Right hindlimb (tissue), 1 donor: ENCODE data around the gene USP8.
A peak's percentile ranks its signal among the peaks of the same experiment; 100 is the strongest.
"Not testable (repeated sequence)": the region's sequence is repeated elsewhere in the genome, so short reads cannot be mapped to it uniquely, and the experiment has no call there.

ENCODE experiments used
- DNase-seq: peaks from one replicate; pipeline ENCODE4 v3.0.0-alpha.2; 2018

Gene USP8

DNA sequence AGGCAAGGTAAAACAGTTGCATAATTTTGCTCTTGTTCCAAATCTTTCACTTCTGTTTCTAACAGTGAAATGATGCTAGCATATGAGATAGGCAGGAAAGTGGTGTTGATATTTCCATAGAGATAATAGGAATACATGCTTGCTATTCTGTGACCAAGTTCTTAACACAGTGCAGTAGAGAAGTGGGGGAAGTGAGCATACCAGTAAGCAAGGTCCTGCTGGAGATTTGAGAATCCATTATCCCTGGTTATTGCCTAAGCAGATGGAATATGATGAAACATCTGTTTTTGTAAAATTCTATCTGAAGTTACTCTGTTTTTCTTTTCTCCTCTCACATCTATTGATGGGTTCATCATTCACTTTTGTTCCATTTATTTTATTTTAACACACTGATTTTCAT is 28.7 kb downstream of the USP8 start:
- no peak for DNase-seq

DNA sequence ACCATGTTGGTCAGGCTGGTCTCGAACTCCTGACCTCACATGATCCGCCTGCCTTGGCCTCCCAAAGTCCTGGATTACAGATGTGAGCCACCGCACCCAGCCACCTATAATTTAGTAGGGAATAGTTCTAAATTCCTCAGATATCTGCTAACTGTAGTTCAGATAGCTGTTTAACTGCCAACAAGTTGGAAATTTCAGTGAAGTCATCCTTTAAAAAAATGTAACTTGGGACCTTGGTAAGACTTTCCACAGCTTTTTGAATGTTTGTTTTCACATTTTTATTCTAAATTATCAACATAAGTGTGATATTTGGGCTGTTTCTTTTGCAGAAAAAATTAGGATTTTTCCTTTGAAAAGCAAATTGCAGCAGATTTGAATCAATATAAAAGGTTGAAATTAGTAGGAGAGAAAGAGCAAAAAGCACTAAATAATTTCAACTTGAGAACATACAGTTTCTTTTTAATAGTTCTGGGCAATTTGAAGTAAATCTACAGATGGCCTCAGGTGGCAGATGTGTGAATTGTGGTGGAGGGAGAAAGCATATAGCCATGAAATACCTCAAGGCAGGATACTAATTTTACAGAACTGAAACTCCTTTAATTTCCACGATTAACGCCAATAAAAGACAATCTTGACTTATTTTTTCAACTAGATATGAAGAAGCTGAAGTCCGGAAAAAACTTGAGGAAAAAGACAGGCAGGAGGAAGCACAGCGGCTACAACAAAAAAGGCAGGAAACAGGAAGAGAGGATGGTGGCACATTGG is 34.3 kb downstream of the USP8 start:
- no peak for DNase-seq

DNA sequence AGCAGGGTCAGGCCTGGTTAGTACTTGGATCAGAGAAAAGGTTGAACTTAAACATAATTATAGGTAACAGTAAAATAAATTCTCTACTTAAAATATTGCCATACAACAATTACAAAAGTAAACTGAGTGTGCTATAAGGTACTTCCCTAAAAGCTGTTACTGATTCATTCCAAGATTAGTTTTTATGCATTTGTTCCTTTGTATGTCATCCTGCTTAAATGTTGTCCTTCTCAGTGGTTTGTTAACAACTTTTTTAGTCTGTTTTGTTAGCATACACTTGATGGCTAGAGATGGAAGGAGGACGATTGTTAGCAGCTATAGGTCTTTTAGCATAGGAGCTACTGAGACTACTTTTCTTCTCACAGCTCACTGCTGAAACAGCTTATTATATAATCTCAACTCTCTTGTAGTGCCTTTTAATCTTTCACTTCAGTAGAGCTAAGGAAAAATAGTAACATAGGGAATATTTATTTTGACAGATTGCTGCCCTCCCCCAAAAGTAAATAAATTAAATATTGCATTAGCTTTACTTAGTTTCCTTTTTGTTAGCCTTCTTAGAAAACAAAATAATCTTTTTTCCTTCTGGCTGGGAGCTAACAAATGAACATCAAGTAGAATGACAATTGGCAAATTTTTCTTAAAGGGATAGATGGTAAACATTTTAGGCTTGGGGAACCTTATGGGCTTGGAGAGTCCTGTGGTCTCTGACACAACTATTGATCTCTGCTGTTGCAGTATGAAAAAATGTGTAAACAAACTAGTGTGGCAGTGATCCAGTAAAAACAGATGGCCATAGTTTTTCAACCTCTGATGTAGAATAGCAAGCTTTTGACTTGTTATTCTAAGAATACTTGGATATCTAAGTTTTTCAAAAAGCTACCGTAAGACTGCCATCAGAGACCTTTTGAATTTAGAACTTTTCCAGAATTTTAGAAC is 39.5 kb downstream of the USP8 start:
- no peak for DNase-seq

DNA sequence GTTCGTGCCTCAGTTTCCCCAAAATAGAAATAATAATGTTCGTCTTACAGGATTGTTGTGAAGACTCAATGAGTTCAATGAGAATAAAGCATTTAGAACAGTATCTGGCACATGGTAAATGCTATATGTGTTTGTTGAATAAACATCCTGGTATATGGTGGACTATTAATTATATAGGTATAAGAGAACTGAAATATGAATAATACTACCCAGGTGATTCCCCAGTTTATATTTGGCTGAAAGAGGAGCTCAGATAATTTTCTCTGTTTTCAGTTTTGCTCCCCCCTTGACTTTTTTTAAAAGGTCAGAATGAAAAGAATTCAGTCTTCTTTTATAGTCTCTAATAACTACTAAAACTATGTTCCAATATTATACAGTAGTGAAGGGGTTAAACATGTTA is 46.9 kb downstream of the USP8 start:
- DNase-seq, result no peak

DNA sequence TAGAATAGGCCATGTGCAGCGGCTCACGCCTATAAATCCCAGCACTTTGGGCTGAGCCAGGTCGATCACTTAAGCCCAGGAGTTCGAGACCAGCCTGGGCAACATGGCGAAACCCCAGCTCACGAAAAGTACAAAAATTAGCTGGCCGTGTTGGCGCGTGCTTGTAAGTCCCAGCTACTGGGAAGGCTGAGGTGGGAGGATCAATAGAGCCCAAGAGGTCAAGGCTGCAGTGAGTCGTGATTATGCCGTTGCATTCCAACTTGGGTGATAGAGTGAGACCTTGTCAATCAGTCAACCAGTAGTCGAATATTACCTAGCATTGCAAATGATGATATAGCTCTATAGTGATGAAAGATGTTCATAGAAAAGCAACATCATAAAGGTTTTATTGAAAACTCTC is 51.9 kb downstream of the USP8 start:
- DNase-seq, result no peak

DNA sequence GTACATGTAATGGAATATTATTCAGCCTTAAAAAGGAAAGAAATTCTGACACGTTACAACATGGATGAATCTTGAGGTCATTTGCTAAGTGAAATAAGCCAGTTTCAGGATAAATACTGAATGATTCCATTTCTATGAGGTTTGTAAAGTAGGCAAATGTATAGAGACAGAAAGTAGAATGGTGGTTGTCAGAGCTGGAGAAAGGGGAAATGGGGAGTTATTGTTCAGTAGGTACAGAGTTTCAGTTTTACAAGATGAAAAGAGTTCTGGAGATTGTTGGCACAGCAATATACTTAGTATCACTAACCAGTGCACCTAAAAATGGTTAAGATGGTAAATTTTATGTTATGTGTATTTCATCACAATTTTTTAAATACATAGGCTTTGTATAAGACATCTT is 60.6 kb downstream of the USP8 start:
- no peak for DNase-seq

DNA sequence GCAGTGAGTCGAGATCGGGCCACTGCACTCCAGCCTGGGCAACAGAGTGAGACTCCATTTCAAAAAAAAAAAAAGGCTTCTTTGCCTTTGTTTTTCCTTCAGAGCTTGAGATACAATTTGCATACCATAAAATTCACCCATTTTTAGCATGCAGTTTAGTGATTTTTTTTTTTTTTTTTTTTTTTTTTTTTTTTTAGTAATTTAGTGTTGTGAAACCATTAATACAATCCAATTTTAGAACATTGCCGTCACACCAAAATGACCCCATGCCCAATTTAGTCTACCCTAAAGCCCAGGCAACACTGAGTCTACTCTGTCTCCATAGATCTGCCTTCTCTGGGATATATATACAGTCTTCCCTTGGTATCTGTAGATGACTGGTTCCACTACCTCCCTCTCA is 61.2 kb downstream of the USP8 start:
- no peak for DNase-seq

DNA sequence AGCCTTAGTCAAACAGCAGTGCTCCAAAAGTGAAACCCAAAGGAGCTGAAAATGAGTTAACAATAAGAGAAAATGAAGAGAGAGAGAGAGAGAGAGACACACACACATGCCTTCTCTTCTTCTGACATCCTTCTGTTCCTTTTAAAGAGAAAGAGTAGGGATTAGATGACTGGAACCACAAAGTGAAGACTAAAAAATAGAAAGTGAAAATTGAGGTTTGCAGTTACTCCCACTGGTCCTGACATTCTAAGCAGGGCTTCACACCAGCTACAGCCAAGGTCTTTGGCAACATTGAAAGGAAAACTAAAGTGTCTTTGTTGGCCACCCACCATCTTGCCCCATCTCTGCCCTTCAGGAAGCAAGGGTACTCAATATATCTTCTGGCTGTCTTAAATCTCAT is 63.1 kb downstream of the USP8 start:
- no peak for DNase-seq

DNA sequence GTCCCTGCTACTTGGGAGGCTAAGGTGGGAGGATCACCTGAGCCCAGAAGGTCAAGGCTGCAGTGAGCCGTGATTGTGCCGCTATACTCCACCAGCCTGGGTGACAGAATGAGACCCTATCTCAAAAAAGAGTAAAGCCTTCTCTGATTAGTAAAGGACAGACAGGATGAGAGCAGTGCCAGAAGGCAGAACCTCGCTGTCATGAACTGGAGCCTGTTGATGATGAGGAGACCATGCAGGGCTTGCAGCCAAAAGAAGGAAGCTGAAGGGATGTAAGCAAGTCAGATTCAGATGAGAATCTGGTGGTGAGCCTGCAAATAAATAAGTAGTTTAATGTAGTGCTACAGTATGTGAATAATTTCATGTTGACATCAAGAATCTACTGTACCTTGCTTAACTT is 69.4 kb downstream of the USP8 start:
- DNase-seq, result no peak

DNA sequence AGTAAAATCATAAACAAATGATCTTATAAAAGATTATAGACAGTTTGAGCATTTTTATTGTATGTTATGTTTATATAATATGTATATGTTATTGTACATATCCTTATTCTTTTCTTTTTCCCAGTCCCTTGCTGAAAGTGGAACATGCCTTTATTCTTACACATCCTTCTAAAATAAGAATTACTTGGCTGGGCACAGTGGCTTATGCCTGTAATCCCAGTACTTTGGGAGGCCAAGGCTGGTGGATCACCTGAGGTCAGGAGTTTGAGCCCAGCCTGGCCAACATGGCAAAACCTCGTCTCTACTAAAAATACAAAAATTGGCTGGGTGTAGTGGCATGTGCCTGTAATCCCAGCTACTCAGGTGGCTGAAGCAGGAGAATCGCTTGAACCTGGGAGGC is 70.3 kb downstream of the USP8 start:
- DNase-seq, result not testable (repeated sequence)

DNA sequence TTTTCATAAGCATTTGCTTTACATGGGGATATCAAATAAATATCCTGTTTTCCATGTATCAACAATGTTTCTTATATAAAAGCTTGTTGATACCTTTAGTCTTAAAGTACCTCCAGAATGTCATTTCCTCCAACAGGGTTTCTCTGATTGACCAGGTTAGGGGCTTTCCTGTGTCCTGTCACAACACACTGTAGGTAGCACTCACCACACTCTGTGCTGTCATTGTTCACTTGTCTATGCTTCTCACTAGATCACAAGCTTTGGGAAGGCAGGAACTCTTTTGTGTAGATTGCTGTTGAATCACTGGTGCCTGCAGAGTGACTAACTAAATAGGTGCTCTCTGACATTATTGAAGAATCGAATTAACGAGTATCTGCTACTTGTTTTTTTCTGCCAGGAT is 72.5 kb downstream of the USP8 start:
- no peak for DNase-seq

DNA sequence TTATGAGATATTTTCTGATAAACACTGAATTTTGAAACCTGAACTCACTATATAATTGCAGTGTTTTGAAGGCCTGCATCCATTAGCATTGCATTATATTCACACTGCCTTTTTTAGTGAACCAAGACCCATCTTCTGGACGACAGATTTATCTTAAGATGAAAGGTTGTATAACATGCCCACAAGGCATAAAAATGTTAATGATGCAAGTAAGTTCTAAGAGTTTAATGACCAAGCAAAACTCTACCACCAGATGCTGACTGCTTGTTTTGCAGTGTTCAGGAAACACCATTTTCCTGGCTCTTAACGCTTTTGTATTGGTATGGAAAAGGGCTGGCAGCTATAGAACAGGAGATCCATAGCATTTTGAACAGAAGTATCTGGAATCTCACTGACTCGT is 76.1 kb downstream of the USP8 start:
- DNase-seq, result no peak

DNA sequence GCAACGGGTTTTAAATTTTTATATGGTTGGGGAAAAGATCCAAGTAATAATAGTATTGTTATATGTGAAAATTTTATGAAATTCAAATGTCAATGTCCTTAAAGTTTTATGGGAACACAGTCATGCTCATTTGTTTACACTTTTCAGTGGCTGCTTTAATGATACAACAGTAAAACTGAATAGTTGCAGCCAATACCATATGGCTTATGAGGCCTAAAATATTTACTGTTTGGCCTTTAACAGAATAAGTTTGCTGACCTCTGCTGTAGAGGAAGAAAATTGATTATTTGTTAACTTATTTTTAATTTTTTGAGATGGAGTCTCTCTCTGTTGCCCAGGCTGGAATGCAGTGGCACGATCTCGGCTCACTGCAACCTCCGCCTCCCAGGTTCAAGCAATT is 77.6 kb downstream of the USP8 start:
- DNase-seq, result no peak

DNA sequence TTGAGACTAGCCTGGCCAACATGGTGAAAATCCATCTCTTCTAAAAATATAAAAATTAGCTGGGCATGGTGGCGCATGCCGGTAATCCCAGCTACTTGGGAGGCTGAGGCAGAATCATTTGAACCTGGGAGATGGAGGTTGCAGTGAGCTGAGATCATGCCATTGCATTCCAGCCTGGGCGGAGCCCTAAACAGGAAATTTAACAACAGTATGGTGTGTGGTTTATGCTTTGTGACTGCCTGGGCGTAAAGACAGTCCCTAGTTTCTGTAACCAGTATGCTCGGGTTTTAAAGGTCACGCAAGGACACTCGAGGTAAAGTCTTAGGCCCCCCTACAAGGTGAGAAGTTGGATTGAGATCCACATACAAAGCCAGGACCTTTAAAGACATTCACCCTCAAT is 78.9 kb downstream of the USP8 start:
- DNase-seq, result no peak

DNA sequence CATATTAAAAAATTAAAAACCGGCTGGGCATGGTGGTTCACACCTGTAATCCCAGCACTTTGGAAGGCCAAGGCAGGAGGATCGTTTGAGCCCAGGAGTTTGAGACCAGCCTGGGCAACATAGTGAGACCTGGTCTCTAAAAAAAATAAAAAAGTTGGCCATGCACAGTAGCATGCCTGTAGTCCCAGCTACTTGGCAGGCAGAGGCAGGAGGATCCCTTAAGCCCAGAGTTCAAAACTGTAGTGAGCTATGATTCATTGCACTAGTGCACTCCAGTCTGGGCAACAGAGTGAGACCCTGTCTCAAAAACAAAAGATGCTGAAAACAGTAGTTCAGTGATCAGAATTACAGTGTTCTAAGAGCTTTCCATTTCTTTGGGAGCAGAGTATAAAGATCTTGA is 81.5 kb downstream of the USP8 start:
- DNase-seq, result not testable (repeated sequence)

DNA sequence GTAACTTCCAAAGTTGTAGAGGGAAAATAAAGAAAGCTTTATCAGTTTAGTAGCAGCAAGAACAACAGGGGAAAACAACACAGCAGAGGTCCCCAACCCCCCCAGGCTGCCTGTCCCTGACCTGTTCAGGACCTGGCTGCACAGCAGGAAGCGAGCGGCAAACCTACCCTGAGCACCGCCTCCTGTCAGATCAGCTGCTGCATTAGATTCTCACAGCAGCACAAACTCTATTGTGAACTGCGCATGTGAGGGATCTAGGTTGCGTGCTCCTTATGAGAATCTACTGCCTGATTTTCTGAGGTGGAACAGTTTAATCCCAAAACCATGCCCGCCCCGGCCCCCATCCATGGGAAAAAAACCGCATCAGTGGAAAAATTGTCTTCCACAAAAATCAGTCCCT is 81.9 kb downstream of the USP8 start:
- no peak for DNase-seq

DNA sequence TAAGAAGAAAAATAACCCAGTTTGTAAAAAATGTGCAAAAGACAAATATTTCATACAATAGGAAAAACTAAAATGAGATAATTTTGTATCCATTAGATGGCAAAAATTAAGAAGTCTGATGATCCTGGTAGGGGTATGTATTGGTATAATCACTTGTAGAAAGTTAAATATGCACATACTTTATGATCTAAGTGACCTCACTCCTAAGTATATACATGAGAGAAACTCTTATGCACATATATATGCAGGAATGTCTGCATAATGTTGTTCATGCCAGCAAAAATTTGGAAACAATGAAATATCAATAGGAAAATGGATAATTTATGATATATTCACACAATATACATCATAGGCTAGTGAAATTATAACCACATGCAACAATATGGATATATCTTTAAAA is 88.8 kb downstream of the USP8 start:
- no peak for DNase-seq

DNA sequence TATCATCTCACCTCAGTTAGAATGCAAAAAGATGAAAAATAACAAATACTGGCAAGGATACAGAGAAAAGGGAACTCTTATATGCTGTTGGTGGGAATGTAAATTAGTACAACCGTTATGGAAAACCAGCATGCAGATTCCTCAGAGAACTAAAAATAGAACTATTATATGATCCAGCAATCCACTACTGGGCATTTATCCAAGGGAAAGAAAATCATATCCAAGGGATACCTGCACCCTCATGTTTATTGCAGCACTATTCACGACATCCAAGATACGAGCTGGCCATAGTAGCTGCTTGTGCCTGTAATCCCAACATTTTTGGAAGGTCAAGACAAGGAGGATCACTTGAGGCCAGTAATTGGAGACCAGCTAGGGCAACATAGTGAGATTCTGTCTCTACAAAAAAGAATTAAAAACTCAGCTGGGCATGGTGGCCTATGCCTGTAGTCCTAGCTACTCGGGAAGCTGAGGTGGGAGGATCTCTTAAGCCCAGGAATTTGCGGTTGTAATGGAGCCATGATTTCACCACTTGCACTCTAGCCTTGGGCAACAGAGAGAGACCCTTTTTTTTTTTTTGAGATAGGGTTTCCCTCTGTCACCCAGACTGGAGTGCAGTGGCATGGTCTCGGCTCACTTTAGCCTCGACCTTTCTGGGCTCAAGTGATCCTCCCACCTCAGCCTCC is 95.7 kb downstream of the USP8 start:
- DNase-seq, result no peak

DNA sequence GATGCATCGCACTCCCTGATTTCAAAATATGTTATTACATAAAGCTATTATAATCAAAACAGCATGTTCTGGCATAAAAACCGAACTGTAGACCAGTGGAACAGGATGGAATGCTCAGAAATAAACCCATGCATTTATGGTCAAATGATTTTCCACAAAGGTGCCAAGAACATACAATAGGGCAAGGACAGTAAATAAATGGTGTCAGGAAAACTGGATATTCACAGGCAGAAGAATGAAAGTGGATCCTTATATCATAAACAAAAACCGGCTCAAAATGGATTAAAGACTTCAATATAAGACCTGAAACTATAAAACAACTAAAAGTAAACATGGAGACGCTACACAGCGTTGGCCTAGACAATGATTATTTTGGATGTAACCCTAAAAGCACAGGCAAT is 99.6 kb downstream of the USP8 start:
- no peak for DNase-seq

DNA sequence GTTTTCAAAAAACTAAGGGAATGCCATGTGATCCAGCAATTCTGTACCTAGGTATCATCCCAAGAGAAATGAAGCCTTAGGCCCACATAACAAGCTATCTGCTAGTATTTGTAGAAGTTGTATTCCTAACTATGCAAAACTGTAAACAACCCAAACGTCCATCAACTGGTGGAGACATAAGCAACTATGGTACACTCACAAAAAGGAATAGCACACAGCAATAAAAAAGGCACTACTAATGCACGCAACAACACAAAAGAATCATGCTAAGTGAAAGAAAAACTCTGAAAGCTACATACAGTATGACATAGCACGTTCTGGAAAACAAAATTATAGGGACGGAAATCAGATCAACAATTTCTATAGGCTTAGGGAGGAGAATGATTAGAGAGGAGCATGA is 107.0 kb downstream of the USP8 start:
- no peak for DNase-seq

DNA sequence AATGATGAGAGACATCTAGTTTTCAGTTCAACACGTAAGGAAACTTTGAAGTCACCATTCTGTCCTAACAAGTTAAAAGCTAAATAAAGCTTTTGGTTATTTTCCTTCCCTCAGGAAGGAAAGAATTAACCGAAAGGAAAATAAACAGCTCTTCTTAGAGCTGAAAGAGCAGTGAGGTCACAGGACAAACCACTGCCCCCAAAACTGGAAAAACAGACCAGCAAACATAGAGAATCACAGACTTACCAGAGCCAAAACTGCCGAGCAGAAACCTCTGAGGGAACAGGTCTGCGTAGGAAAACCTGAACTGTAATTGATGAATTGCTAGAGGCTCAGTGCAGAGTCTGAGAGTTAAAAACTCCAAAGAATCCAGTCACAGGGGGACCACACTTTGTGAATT is 107.6 kb downstream of the USP8 start:
- DNase-seq, result peak; percentile 28

DNA sequence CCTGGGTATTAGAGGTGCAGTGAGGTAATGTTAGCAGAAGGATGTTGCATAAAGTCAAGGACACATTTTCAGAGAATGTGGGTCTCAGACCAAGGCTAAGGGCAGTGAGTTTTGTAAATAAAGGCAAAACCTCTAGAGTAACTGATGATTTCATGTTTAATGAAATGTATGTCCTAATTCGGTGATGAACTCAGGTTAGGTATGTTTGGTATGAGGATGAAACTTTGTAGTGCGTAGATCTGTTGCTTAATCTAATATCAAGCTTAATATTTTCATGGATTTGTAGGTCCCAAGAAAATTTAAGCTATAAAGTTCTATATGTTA is 118.6 kb downstream of the USP8 start:
- DNase-seq, result no peak

DNA sequence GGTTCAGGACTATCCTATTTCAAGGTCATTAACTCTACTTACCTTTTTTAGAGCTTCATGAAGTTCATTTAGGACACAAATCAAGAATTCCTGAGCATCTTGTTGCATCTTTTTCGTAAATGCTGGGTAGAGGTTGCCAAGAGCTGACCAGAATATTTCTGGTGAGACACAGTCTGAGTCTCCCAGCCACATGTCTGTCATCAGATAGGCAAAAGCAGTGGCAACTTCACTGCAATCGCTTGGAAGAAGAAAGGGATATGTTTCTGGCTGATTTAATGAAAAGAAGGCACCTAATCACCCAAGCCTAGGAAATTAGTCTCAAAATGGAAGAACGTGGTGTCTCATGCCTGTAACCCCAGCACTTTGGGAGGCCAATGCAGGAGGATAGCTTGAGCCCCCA is 119.4 kb downstream of the USP8 start:
- DNase-seq, result no peak

DNA sequence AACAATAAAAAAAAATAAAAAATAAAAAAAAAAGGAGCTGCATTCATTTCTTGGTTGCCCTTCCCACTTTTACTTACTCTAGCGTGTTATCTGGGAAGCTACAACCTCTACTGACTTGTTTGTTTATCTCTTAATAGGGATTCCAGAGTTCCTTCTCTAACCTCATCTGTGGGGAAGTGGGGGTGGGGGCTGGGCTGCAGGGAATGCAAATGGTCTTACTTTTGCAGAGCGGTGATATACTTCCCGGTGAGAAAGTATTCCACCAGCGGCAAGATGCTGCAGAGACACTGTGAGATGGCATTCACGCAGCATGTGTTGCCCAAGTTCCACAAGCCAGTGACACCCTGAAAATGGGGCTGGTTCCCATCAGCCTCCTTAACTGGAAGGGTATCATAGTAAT is 120.2 kb downstream of the USP8 start:
- DNase-seq, result no peak
